T-helper 9 cell (primary cell): ENCODE data around the gene SIGLEC6.

Experiments used
- DNase-seq: peaks from one replicate; pipeline ENCODE4 v3.0.0-alpha.2; 2020

The SIGLEC6 gene

GRCh38 chr19:51472607-51473006 is 58.9 kb downstream of the SIGLEC6 start:
- no peak for DNase-seq

GRCh38 chr19:51471527-51471926 is 59.9 kb downstream of the SIGLEC6 start:
- DNase-seq = no peak

GRCh38 chr19:51470966-51471365 is 60.5 kb downstream of the SIGLEC6 start:
- no peak for DNase-seq

- DNase-seq = no peak
These were observed 61.8 kb downstream of the SIGLEC6 start for GRCh38 chr19:51469629-51470028.

GRCh38 chr19:51469162-51469561 is 62.3 kb downstream of the SIGLEC6 start:
- no peak for DNase-seq

- DNase-seq = no peak
These were observed 62.9 kb downstream of the SIGLEC6 start for GRCh38 chr19:51468545-51468920.

- DNase-seq = no peak
These were observed 63.5 kb downstream of the SIGLEC6 start for GRCh38 chr19:51467864-51468544.
